ENCODE data around the gene UNC13D. TPM values are rescaled to one million over a fixed set of nuclear protein-coding genes. Genes with fewer than 3 reads are reported as not detected.

UNC13D gene
- total and polyA plus RNA-seq, 12 donors: 3.0 to 20.7 (median 8.5) TPM

GRCh38 chr17:75818326-75818885 lies 25.8 kb downstream of the UNC13D start:
- no peak for TF ChIP-seq CTCF (IDR thresholded peaks at IDR 0.05)
- peaks cover 6 to 100% (median 66%) of the 10 kb centered on the region in 9 donors for H3K36me3 ChIP-seq
- no peak for ATAC-seq
- no peaks in the 10 kb centered on the region for H3K9me3 ChIP-seq
- H3K27me3 ChIP-seq: no peaks in the 10 kb centered on the region
- no peak for DNase-seq
- H3K27ac ChIP-seq: no peak overlapping the region
- intact Hi-C loops (cut with DNase I): no loop called here
- H3K4me1 ChIP-seq: peaks cover 0 to 12% (median 0%) of the 10 kb centered on the region in 9 donors
- WGBS, 2 donors: 94% methylated on average over 16 of the region's 16 CpGs
- H3K4me3 ChIP-seq: no peak overlapping the region

GRCh38 chr17:75817571-75817970 lies 26.6 kb downstream of the UNC13D start:
- Histone ChIP-seq H3K27me3 (no peaks in the 10 kb centered on the region), H3K27ac (no peak overlapping the region), H3K9me3 (no peaks in the 10 kb centered on the region), H3K36me3 (peaks cover 9 to 100% (median 72%) of the 10 kb centered on the region in 9 donors), H3K4me1 (peaks cover 0 to 11% (median 0%) of the 10 kb centered on the region in 9 donors), H3K4me3 (no peak overlapping the region)
- TF ChIP-seq CTCF (IDR thresholded peaks at IDR 0.05): no peak
- 93 to 94% methylated on average over 6 of the region's 6 CpGs for WGBS, 2 donors
- DNase-seq (no peak), ATAC-seq (no peak)
- intact Hi-C loops (cut with DNase I): no loop called here

- no peak for ATAC-seq
- 93 to 96% methylated on average over 9 of the region's 9 CpGs for WGBS, 2 donors
- intact Hi-C loops (cut with DNase I): no loop called here
- DNase-seq: no peak
- Histone ChIP-seq H3K4me1 (peaks cover 0 to 2% (median 0%) of the 10 kb centered on the region in 9 donors), H3K36me3 (peaks cover 9 to 100% (median 78%) of the 10 kb centered on the region in 9 donors), H3K27me3 (no peaks in the 10 kb centered on the region), H3K27ac (no peak overlapping the region), H3K9me3 (no peaks in the 10 kb centered on the region), H3K4me3 (no peak overlapping the region)
- TF ChIP-seq CTCF (IDR thresholded peaks at IDR 0.05): no peak
Measured at GRCh38 chr17:75816693-75817092, 27.5 kb downstream of the UNC13D start.

GRCh38 chr17:75815399-75815798 lies 28.8 kb downstream of the UNC13D start:
- H3K4me1 ChIP-seq: peaks cover 0 to 7% (median 2%) of the 10 kb centered on the region in 9 donors
- H3K9me3 ChIP-seq: no peaks in the 10 kb centered on the region
- no peaks in the 10 kb centered on the region for H3K27me3 ChIP-seq
- no peak for ATAC-seq
- intact Hi-C loops (cut with DNase I): no loop called here
- WGBS, 2 donors: 95 to 97% methylated on average over 3 of the region's 3 CpGs
- no peak overlapping the region for H3K4me3 ChIP-seq
- peaks cover 7 to 100% (median 80%) of the 10 kb centered on the region in 9 donors for H3K36me3 ChIP-seq
- no peak overlapping the region for H3K27ac ChIP-seq
- TF ChIP-seq CTCF (IDR thresholded peaks at IDR 0.05): no peak
- no peak for DNase-seq
